HG03103 (cell line): ENCODE measurements around the gene TPH1.

Source experiments
- ATAC-seq: cut with Tn5 transposase; IDR thresholded peaks from one replicate; pipeline ENCODE4 v1.9.1; 2021; ENCODE audit warnings: low read depth; ENCODE audit not compliant: unreplicated experiment

The TPH1 gene

GRCh38 chr11:18046116-18046777 is at the start of gene TPH1:
TPH1 (minus strand) TSS chr11:18046269; CDS start chr11:18040762, 5,507 bp downstream.
- no peak for ATAC-seq

DNA sequence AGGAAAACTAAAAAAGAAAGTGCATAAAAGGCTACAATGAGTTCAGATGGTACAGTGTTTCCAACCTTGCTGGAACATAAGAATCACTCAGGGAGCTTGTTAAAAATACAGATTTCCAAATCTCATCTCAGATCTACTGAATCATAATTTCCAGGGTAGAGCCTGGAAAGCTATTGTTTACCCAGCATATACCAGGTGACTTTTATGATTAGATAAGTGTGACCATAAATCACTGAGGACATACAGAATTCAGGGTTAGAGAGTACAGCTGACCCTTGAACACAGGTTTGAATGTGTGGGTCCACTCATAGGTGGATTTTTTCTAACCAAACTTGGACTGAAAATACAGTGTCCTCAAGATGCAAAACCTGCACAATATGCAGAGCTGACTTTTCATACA is 47.9 kb upstream of the TPH1 start:
- ATAC-seq: no peak

DNA sequence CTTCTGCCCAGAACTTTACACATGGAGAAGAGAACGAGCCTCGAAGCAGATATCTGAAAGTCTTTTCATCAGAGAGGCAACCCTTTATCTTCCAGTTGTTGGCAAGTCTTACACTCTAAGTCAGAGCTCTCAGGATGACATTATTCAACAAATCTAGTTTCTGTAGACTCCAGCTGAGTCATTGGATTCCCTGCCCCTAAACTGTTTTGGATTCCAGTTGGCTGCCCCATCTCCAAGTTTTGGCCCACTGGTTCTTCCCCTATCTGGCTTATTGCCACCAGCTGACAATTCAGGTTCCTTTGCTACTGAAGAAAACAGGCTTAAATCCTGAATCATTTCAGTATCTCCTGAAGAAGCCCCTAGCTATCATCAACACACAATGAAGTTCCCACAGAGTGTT is 45.7 kb upstream of the TPH1 start:
- ATAC-seq: no peak

DNA sequence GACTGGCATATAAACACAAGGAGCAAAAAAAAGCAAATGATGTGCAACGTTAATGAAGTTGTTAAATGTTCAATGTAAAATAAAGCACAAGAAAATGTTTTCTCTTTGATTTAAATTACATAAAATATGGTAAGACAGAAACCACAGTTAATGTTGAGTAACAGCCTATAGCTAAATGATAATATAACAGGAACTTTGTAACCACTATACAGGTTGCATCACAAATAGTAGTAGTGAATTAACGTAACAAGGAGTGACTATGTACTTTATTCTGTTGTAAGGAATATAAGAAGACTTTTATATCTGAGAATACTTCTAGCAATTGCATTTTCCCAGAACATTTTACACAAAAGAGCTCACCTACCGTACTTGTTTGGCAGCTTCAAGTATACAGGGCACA is 42.9 kb upstream of the TPH1 start:
- no peak for ATAC-seq

DNA sequence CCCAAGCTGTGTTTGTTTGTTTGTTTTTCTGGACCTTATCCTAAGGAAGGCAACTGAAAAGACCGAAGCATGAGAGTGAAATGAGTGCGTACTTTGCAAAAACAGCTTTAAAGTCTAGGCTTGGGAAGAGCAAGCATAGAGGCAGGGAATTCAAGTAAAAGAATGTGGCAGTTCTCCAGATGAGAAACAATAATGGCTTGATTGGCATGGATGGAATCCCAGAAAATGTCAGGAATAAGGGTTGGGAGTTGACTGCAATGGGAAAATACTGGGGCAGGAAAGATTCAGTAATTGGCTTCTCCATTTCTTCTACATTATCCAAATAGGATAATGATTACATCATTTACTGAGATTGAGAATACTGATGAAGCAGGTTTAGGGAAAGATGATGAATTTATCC is 42.3 kb upstream of the TPH1 start:
- no peak for ATAC-seq

DNA sequence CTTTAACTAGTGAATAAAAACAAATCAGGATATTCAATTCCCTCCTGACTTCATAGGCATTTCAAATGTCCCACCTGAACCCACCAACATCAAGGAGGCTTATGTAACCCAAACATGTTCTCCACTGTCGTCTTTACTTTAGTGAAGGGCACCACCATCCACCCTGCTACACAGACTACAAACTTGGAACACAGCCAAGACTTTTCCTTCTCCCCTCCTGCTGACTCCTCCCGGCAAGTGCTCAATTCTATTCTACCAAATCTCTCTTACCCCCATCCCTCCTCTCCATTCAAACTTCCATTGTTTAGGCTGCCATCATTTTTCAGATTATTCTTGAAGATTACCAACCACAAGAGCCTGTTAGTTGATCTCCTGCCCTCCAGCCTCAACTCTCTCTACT is 35.5 kb upstream of the TPH1 start:
- ATAC-seq: no peak

- ATAC-seq: no peak
Observed at GRCh38 chr11:18080451-18080850, 34.4 kb upstream of the TPH1 start.

GRCh38 chr11:18078909-18079308 is 32.8 kb upstream of the TPH1 start:
- no peak for ATAC-seq

GRCh38 chr11:18075444-18075843 is 29.4 kb upstream of the TPH1 start:
- ATAC-seq: no peak

GRCh38 chr11:18071098-18071705 is 25.1 kb upstream of the TPH1 start:
- no peak for ATAC-seq

GRCh38 chr11:18067372-18067771 is 21.3 kb upstream of the TPH1 start:
- no peak for ATAC-seq

- no peak for ATAC-seq
Observed at GRCh38 chr11:18066626-18067025, 20.6 kb upstream of the TPH1 start.

DNA sequence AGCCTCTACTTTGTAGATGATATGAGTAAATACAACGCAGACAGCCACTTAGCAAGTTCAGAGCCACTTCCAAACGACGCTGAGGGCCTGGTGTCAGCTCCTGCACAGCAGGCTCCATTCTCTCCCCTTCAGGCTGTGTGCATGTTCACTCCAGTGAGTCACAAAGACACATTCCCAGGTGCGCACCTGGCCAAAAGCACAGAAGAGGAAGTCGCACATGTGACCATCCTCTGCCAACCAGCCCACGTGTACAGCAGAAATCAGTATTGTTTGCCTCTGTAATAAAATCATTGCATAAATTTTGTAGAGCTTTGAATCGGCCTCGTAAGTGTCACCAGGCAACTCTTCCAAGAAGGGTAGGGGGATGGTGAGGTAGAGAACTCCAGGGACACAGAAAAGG is 19.5 kb upstream of the TPH1 start:
- ATAC-seq: no peak

GRCh38 chr11:18064450-18065054 is 18.5 kb upstream of the TPH1 start:
- ATAC-seq: no peak

GRCh38 chr11:18063862-18064434 is 17.9 kb upstream of the TPH1 start:
- no peak for ATAC-seq

GRCh38 chr11:18063125-18063524 is 17.1 kb upstream of the TPH1 start:
- ATAC-seq: no peak

DNA sequence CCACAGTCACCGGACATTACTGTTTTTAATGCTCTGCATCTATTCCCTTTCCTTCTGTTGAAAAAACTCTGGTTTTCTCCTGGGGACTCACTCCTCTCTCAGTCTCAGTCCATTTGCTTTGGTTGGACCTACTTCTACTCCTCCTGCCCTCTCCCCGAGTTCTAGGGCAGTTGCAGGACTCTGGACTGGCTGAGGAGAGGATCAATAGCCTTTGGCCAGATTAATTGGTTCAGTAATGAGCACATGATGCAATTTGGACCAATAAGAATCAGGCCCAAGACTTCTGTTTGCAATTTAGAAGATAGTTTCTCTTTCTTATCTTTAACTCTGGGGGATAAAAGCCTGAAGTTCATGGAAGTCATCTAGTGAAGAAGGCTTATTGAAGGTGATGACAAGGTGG is 15.3 kb upstream of the TPH1 start:
- ATAC-seq: no peak

DNA sequence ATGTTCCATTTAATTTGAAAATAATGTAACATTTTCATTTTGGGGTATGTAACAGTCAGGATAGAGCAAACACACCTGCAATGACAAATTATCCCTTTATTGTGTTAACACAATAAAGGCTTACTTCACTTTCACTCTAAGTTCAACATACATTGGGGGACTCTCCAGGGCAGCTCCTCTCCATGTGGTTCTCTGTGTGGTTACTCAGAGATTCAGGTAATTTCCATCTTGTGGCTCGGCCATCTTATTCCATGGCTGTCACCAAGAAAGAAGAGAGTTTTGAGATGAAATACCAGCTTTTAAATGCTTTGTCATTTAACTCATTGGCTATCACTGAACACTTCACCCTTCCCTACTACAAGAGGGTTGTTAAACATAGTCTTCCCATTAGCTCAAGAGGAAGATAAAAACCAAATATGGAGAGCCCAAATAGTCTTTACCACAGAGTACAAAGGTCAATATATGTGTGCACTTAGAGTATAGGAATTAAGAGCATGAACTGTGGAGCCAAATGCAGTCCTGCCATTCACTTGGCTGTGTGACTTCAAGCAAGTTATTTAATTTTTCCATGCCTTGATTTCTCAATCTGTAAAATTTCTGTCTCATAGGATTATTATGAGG is 10.6 kb upstream of the TPH1 start:
- ATAC-seq: no peak

DNA sequence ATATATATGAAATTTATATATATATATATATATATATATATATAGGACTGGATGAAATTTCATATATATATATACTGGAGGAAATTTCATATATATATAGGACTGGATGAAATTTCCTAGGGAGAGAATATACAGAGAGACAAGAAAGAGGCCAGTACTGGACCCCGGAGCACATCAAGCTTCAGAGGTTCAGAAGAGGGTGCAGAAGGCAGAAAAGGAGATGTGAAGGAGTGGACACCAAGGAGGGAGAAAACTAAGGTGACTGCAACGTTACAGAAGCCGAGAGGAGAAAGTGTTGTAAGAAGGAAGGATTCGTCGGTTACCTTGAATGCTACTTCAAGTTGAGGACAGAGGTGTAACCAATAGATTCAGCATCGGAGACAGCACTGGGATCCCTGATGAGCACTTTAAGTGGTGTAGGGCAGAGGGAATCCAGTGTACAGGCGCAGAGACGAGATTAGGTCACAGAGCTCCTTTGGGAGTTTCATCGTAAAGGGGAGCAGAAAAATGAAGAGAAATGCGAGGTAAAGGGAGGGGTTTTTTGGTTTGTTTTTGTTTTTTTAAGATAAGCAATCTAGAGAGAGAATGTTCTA is 8.5 kb upstream of the TPH1 start:
- ATAC-seq: no peak

DNA sequence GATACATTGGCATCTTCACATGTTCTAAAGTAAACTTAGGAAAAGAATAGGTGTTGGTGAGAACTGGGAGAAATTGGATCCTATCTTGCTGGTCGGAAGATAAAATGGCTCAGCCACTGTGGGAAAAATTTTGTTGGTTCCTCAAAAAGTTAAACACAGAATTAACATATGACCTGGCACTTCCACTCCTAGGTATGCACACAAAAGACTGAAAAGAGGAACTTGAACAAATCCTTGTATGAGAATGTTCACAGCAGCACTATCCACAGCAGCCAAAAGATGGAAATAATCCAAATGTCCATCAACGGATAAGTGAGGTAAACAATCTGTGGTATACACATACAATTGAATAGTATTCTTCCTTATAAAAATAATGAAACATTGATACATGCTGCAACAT is 4.8 kb upstream of the TPH1 start:
- no peak for ATAC-seq

DNA sequence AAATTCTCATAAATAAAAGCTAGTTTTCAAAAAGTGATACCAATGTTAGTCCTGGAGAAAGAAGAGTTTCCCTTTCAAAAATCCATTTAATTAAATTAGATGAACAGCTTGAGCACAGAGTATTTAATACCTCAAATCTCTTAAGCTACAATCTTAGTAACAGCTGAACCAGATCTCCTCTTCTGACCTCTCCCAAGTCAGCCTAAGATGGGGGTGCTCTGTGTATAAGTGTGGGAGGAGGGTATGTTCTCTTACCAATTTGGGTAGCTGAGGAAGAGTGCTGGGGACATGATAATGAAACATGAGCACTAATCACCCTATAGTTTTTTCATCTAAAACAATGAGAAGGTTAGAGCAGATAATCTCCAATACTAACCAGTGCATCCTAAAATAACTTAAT is 9.6 kb downstream of the TPH1 start:
- ATAC-seq: no peak
